H1 (cell line): Measurements from ENCODE around the gene RBFA. TPM values are rescaled to one million over a fixed set of nuclear protein-coding genes. Genes with fewer than 3 reads are reported as not detected.

Source experiments
- BCL11A ChIP-seq, 2 experiments: IDR thresholded peaks; one replicate each; pipeline ENCODE4 v1.6.1; 2011; ENCODE audit warnings: low read depth in 2 of 2, low read length in 2 of 2, mild to moderate bottlenecking in 2 of 2
- polyA plus RNA-seq, 7 experiments: library from polyadenylated mRNA; depleted of rRNA in 3 of 7; stranded (reverse) in 5 of 7; unstranded in 2 of 7; fragments of >200 nt in 5 of 7; fragments of 200-250 nt in 2 of 7; gene quantifications; 1 replicate in 5 of 7; 2 replicates in 1 of 7; 4 replicates in 1 of 7; pipeline versions ENCODE4 v1.2.1 to v1.2.3, GENCODE V29; 2011 to 2013; ENCODE audit warnings: missing spikeins in 2 of 7, mixed read lengths in 2 of 7
- total RNA-seq: library from RNA; stranded (reverse); fragmentation: NEBNext Ultra II Directional; extraction: Animal tissue kit (Norgen Biotek cat#: 25700); gene quantifications from 2 replicates; pipeline ENCODE4 v1.2.1, GENCODE V29; 2021
- TF ChIP-seq, protein P1 (sequence below): IDR thresholded peaks from 2 replicates; pipeline ENCODE4 v1.6.1; 2012; ENCODE audit warnings: inconsistent platforms

RBFA gene
- total and polyA plus RNA-seq, 2 of the 8 experiments (the other 6 are each of a cell fraction or from before 2014, with no cell fraction given): 19.2 to 29.5 TPM

DNA sequence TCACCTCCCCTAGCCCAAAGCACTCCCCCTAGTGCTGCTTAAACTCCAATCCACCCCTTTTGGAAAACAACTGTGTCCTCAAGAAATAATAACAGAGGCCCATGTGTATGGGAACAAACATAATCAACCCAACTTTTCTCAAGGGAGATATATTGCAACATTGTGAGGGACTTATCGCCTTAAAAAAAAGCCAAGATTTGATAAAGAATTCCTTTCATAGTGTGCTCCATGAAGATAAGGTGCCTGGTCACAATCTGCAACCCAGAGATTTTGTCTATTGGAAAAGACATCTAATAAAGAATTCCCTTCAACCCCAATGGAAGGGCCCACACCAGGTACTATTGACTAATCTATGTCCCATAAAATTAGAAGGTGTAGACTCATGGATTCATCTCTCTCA is 4.5 kb upstream of the RBFA start (continued):
- TF ChIP-seq, protein P1, sequence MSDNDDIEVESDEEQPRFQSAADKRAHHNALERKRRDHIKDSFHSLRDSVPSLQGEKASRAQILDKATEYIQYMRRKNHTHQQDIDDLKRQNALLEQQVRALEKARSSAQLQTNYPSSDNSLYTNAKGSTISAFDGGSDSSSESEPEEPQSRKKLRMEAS: no peak
- no peak for TF ChIP-seq BCL11A (IDR thresholded peaks at IDR 0.05; ENCODE audit: low read depth in 2 of 2, low read length in 2 of 2)
